COR-L47 (cell line): ENCODE data around the gene PWWP2B.
"Not testable (repeated sequence)": the region's sequence is repeated elsewhere in the genome, so short reads cannot be mapped to it uniquely, and the experiment has no call there.

ENCODE experiments used
- DNase-seq: peaks from one replicate; lab custom pipeline; 2025; lab: John Stamatoyannopoulos, UW

PWWP2B gene

DNA sequence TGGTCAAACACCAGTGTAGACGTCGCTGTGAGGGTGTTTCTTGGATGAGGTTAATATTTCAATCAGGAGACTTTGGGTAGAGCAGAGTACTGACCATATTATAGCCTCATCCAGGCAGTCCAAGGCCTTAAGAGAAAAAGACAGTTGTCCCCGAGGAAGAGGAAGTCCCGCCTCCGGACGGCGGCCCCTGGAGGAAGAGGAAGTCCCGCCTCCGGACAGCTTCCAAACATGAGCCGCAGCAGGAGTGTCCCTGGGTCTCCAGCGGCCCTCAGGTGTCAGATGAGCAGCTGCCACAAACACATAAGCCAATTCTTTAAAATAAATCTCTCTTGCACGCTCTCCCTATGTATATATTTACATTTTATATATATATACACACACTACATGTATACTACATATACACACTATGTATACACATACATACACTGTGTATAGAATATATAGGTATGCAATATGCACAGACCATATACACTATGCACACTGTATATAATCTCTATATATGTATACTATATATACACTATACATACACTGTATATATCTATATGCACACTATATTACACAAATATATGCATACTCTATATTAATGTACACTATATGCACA lies 37.5 kb downstream of the PWWP2B start:
- DNase-seq: no peak

DNA sequence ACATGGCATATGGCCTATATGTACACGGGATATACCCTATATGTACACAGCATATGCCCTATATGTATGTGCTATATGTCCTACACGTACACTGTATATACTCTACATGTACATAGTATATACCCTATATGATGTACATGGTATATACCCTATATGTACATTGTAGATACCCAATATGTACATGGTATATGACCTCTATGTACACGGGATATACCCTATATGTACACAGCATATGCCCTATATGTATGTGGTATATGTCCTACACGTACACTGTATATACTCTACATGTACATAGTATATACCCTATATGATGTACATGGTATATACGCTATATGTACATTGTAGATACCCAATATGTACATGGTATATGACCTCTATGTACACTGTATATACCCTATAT lies 38.3 kb downstream of the PWWP2B start:
- not testable (repeated sequence) for DNase-seq

DNA sequence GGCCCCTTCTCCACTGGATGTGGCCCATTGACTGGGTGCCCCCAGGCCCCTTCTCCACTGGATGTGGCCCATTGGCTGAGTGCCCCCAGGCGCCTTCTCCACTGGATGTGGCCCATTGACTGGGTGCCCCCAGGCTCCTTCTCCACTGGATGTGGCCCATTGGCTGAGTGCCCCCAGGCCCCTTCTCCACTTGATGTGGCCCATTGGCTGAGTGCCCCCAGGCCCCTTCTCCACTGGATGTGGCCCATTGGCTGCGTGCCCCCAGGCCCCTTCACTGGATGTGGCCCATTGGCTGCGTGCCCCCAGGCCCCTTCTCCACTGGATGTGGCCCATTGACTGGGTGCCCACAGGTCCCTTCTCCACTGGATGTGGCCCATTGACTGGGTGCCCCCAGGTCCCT lies 39.1 kb downstream of the PWWP2B start:
- DNase-seq: not testable (repeated sequence)

DNA sequence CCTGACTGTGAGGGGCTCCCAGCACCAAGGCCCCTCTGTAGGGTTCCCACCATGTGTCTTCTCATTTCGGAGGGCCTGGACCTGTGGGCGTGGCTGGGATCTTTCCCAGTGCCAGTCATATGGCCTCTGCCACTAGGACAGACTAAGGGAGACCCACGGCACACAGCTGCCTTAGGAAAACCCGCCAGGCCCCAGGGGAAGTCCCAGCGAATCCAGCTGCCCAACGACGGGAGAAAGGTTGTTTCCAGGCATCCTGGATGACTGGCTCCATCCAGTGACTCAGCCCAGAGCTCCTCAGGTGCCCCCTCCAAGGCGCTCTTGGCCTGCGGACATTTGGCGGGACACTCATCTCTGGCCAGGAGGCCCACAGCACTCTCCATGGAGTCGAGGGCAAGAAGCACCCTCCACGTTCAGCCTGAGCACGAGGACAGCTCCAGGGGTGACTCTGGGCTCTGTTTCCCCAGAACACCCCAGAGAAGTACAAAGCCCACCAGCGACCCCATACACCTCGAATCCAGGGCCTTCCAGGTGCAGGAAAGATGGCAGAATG lies 39.9 kb downstream of the PWWP2B start:
- DNase-seq: no peak

DNA sequence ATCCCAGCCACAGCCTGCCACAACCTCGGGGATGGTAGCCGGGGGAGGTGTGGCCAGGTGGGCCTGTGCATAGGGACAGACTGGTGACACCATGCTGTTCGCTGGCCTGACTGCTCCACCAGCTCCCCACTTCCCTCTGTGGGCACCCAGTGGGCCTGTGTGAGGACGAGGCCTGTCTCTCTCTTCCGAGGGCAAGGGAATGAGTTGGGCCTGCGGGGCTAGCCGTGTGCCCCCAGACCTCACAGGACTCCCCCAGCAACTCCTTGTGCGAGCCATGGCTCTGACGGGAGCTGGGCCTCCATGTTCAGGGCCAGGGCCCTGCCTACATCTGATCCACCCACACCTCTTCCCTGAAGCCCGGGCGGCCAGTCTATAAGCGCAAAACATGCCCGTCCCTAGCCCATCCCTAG lies 40.5 kb downstream of the PWWP2B start:
- no peak for DNase-seq

DNA sequence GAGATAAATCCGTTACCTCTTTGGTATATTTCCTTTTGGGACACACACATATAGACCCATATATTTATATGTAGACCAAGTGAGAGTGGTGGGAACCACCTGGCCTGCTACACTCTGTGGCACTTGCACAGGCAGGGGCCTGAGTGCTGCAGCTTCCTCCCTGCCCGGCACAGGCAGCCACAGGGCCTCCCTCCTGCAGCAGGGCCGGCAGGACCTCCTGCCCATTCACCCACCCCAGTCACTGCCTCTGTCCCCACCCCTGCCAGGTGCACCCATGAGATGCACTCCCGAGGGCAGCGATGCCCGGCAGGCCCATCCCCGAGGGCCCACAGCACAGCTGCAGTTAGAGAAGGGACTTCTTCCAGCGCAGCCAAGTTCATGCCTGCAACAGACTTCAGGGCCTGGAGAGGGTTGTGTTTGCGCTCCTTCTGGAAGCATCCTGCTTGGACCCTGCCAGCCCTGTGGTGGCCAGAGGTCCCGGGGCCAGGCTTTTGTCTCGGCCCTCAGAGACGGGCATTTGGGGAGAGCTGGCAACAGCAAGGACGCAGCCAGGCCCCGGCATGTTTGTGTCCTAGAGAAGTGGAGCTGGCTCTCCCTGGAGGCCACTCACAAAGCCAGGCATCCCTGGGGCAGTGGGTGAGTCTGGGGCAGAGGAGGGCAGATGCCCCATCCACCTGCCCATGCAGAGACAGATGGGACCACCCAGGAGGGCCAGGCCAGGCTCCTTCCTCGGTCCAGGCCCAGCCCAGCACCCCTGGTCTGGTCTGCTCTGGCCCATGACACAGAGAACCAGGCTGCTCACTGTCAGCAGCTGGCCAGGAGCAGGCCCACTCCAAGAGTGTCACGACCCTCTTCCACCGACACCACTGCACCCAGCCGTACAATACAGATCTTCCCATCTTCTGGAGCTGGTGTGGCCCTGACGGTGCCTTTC lies 41.4 kb downstream of the PWWP2B start:
- no peak for DNase-seq

DNA sequence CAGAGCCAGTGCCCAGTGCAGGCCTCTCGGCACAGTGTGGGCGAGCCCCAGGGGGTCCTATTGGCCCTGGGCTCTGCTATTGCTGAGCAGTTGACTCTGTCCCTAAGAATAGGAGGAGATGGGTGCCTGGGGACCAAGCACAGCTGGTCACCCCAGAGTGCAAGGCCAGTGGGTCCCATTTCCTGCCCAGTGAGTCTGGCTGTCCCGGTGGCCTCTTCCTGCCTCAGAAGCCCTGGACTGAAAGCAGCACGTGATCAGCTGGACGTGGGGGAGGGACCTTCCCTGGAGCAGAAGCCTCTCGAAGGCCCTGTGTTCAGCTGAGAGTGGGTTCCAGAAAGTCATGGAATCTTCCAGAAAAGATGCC lies 42.0 kb downstream of the PWWP2B start:
- DNase-seq: no peak

DNA sequence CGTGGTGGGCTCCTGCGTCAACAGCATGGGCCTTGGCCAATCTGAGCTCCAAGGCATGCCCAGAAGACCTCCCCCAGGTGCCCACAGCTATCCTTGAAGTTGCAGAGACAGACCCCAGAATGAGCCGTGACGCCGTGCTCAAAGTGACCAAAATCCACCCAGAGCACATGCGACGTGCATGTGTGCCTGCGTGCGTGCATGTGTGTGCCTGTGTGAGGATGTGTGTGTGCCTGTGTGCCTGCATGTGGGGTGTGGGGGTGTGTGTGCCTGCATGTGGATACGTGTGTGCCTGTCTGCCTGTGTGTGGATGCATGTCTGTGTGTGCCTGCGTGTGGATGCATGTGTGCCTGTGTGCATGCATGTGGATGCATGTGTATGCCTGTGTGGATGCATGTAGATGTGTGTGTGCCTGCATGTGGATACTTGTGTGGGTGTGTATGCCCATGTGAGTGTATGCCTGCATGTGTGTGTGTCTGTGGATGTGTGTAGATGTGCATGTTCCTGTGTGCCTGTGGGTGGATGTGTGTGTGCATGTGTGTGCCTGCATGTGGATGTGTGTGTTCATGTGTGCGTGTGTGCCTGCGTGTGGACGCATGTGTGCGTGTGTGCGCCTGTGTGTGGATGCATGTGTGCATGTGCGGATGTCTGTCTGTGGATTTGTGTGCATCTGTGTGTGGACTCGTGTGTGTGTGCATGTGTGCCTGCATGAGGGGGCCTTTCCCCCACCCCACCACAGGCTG lies 42.6 kb downstream of the PWWP2B start:
- DNase-seq: no peak

DNA sequence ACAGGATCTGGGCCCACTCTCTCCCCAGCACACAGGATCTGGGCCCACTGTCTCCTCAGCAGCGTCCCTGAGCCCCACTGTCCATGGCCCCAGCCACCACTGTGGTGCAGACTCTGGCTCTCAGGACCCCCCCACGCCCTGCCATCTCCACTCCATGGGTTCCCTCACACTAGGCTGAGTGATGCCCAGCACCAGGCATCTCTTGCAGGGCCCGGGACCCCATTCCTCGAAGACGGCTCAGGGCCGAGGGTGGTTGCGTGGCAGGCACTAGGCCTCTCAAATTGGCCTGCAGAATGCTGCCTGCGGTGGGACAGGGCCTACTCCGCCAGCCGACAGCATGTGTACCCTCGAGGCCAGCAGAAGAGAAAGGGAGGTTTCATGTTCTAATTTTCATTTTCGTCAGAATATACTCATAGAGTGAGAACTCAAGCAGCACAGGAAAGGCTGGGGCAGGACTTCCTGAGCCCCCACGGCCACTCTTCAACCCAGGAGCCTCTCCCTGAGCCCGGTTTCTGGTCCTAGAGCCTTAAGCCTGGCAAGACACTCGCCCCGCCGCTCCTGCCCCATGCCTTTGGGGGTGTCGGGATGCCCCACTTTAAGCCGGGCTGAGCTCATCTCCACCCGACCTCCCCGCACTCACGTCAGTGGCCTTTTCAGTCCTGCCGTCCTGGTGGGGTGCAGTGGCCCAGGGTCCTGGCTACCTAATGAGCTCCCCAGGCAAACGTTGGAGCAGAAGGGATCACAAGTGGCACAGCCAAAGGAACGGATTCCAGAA lies 44.0 kb downstream of the PWWP2B start:
- DNase-seq: no peak

DNA sequence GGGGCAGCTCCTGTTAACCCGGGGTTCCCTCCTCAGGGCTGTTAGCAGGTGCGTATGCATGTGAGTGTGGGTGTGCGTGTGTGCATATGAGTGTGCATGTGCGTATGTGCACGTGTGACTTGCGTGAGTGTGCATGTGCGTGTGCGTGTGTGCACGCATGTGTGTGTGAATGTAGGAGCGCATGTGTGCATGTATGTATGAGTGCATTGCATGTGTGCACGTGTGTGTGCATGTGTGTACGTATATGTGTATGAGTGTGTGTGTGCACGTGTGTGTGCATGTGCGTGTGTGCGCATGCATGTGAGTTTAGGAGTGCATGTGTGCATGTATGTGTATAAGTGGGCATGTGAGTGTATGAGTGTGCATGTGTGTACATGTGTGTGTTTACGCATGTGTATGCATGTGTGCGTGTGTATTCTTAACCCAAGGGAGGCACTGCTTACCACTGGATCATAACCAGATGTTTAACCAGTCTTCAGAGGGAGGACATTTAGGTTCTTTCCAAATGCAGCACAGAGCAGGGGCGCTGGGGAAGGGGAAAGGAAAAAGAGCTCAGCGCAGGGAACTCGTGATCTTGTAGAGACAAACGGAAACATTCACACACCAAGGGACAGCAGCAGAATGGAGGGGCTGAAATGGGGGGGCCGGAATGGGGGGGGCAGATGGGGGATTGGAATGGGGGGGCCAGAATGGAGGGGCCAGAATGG lies 45.0 kb downstream of the PWWP2B start:
- DNase-seq: no peak

DNA sequence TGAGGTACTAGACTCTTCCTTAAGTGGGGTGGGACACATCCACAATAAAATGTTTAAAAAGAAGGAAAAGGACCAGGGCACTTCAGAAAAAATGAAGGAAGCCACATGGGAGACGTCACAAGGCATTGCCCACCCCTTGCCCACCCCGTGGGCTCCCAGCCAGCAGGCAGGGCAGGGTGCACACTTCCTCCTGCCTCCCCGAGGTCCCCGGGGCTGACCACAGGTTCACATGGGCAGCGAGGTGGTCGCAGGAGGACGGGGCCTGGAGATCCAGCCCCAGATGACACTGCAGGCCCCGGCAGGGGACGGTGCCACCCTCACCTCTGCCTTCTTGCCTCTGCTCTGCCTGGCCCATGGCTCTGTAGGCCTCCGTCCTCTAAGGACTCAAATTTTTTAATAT lies 45.6 kb downstream of the PWWP2B start:
- no peak for DNase-seq

DNA sequence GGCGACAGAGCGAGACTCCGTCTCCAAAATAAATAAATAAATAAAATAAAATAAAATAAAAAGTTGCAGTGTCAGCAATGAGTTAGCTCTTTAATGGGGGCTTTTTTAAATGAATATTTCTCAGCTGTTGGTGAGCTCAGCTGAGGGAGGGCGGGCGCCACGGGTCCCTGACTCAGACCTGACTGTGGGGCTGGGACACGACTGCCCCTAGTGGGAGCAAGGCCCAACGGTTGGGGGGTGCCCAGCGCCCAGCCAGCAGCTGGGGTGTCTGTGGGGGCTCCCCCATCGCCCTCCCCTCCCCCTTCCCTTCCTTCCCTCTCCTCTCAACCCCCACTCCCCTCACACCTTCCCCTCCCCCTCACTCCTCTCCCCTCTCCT lies 46.6 kb downstream of the PWWP2B start:
- no peak for DNase-seq

DNA sequence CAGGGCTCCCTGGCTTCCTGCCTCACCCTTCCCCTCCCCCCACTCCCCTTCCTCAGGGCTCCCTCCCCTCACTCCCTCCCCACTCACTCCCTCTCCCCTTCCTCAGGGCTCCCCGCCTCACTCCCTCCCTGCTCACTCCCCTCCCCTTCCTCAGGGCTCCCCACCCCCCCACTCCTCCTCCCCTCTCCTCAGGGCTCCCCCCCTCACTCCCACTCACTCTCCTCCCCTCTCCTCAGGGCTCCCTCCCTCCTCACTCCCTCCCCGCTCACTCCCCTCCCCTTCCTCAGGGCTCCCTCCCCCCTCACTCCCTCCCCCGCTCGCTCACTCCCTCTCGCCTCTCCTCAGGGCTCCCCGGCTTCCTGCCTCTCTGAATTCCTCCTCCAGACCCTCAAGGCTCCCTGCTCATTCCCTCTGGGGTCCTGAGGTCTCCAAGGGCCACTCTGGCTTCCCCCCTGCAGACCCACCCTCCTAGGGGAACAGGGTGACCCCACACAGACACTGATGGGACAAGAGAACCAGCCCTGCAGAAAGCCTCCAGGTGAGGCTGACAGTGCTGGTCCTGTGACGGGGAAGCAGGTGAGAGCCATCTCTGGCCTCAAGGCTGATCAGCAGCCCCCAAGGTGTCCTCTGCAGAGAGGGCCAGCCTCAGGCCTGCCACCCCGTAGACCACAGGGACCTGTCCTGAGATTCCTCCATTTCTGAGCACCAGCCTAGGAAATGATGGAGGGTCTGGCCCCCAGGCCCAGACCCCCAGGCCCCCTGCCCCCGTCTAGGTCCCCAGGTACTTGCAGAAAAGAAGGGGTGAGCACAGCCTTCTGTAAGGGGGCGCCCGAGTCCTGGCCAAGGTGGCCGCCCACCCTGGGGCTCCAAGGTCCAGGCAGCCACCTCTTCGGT lies 47.2 kb downstream of the PWWP2B start:
- no peak for DNase-seq

DNA sequence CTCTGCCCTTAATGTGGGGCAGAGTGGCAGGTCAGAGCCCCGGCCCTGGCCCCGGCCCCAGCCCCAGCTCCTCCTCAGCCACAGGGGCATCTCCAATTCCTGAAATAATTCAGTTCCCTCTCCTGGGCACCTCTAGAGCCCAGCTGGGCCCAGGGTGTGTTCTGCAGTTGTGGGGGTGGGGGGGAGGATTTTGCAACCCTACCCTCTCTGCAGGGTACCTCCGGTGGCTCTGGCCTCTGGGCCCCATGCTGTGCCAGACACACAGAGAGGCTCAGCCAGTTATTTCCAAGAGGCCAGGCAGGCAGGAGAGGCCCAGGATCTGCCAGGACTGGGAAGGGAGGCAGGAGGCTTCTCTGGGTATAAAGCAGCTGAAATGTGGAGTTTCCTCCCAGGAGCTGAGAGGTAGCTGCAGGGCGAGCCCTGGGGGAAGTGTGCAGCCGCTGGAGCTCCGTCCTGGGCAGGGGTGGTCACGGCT lies 47.9 kb downstream of the PWWP2B start:
- peak; percentile 63 for DNase-seq

DNA sequence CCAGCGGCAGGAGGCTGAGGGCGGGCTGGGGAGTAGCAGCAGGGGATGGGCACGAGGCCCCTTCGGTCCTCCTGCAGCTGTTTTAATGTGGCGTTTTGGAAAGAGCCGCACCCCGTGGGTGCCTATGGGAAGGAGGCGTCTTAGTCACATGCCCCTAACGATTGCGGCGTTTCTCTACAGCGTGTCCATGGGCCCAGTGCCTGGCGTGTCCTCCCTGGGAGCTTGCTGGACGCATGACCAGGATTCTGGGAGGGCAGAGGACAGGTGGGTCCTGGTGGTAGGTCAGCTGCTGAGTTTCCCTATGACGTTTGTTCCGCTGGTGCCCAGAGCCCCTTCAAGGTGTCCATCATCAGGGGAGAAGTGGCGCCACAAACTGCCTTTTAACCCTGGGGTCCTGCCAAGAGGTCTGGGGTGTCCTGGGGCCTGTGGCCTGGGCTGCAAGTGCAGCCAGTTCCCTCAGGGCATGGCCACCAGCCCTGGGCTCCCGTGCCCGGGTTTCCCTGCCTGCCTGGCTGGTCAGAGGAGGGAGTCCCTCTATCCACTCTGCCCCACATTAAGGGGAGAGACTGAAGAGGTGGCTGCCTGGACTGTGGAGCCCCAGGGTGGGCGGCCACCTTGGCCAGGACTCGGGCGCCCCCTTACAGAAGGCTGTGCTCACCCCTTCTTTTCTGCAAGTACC lies 48.7 kb downstream of the PWWP2B start:
- peak; percentile 44 for DNase-seq

DNA sequence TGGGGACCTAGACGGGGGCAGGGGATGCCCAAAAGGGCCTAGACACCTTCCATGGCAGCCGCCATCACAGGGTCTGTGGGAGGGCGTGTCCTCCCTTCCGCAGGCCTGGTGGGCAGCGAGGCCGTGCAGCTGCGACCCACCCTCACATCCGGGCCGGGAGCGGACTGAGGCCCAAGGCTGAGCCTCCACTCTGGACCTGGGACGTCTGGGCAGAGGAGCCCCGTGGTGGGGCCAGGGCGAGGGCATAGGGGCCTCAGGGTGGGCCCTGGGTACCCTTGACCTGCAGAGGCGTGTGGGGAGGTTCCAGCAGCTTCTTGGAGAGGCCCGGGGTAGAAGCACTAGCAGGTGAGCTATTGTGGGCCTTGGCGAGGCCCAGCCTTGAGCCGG lies 49.2 kb downstream of the PWWP2B start:
- no peak for DNase-seq

DNA sequence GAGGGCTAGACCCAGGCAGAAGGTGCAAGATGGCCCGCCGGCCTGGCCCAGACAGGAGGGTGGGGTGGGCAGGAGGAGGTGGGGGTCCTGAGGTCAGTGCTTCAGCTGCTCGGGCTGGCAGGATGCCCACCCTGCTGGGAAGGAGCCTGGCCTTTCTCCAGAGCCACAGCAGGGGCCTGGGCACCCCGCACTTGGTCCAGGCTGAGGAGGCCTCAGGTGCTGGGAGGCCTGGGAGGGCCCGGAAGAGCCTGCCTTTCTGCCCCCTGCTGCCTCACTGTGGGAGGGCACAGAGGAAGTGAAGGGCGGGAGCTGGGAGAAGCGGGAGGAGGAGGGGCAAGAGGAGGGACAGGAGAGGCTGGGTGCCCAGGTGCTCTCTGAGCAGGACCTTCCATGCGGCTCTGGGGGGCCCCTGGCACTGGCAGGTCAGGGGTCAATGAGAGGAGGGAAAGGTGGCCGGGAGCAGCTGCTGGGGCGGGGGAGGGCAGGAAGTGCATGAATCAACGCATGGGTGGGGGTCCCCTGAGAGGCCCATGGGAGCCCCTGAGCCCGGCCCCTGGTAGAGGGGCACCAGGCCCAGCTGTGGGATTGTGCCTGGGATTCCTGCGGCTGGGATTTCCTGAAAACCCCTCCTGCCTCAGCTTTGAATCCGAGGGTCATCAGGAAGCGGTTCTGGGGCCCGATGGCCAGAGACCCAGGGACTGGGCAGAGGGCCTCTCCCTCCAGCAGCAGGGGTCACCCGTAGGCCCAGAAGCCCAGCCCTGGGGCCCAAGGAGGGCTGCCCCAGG lies 49.9 kb downstream of the PWWP2B start:
- peak; percentile 82 for DNase-seq

DNA sequence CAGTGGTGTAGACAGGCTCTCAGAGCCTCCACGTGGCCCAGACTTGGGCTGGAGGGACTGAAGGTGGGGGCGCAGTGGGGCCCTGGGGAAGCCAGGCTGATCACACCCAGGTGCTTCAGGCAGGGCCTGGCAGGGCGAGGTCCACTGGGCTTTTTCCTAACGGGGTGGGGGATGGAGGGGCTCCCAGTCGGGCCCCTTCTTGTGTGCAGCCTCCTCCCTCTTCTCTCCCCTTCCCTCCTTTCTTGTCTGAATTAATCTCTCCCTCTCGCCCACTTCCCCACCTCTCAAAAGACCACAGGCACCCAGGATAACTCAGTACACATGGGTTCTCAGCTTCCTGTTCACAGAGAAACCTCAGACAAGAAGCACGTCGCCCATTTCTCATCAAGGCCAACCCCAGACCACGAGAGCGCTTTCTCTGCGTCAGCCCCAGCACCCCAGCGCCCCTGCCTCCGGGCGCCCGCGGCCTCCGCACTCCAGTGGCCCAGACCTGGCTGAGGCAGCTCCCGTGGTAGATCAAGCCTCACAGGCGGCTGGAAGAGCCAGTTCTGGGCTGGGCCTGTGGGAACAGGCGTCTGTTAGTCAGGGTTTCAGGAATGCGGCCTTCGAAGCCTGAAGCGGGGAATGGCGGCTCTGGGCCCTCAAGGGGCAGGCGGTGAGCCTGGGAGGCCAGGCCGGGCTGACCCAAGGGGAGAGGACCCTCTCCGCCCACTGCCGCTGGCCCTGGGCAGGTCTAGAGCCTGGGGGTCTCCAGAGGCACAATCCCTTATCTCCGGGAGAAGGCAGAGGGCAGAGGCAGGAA lies 50.6 kb downstream of the PWWP2B start:
- no peak for DNase-seq
